Lung (tissue), 12 donors: ENCODE results near the gene CREB5. TPM values are rescaled to one million over a fixed set of nuclear protein-coding genes. Genes with fewer than 3 reads are reported as not detected.

Experiments used
- ATAC-seq: fragments of 200-7000 bp; cut with Tn5 transposase; one replicate; pipeline ENCODE4 v1.9.1; 2020; ENCODE audit warnings: moderate number of reproducible peaks; ENCODE audit not compliant: insufficient read depth, low FRiP score
- DNase-seq, 3 donors: peaks; one replicate each; pipeline ENCODE4 v3.0.0-alpha.2; 2013 to 2017
- H3K27ac ChIP-seq, 2 donors: one replicate each; pipeline ENCODE4 v1.5.1; 2013; ENCODE audit warnings: mild to moderate bottlenecking in 2 of 2, moderate library complexity in 2 of 2, control low read depth in 1 of 2, inconsistent platforms in 1 of 2, low read depth in 1 of 2, low read length in 1 of 2
- H3K27me3 ChIP-seq, 3 donors: one replicate each; pipeline ENCODE4 v1.5.1; 2013; ENCODE audit warnings: low read length in 2 of 3; ENCODE audit not compliant: control insufficient read depth in 3 of 3, insufficient read depth in 3 of 3
- H3K36me3 ChIP-seq, 4 donors: one replicate each; pipeline ENCODE4 v1.5.1; 2013; ENCODE audit warnings: low read length in 4 of 4, mild to moderate bottlenecking in 1 of 4, moderate library complexity in 1 of 4; ENCODE audit not compliant: control insufficient read depth in 4 of 4, insufficient read depth in 4 of 4
- H3K4me1 ChIP-seq, 5 donors: one replicate each; pipeline ENCODE4 v1.5.1; 2013; ENCODE audit warnings: low read length in 5 of 5, mild to moderate bottlenecking in 2 of 5, moderate library complexity in 1 of 5; ENCODE audit not compliant: control insufficient read depth in 5 of 5, insufficient read depth in 5 of 5
- H3K4me3 ChIP-seq: one replicate; pipeline ENCODE4 v1.5.1; 2013; ENCODE audit warnings: mild to moderate bottlenecking, control low read depth, moderate library complexity
- H3K9ac ChIP-seq, 2 donors: one replicate each; pipeline ENCODE4 v1.5.1; 2013; ENCODE audit warnings: low read length in 2 of 2, control low read depth in 1 of 2; ENCODE audit not compliant: insufficient read depth in 1 of 2
- H3K9me3 ChIP-seq, 4 donors: one replicate each; pipeline ENCODE4 v1.5.1; 2013; ENCODE audit warnings: low read length in 3 of 4, mild to moderate bottlenecking in 1 of 4, moderate library complexity in 1 of 4; ENCODE audit not compliant: control insufficient read depth in 4 of 4, insufficient read depth in 3 of 4
- WGBS, 2 donors: extraction: QIAGEN DNeasy Blood & Tissue Kit; methylation state at CpG; one replicate each; pipeline ENCODE4 v1.1.7; 2013; 5-methylcytosine and 5-hydroxymethylcytosine counted together
- polyA plus RNA-seq, 2 donors: library from polyadenylated mRNA; stranded (reverse); fragments of 200-250 nt; gene quantifications; one replicate each; pipeline ENCODE4 v1.2.1, GENCODE V29; 2013
- total RNA-seq, 2 donors: library from RNA; depleted of rRNA in 1 of 2; stranded (reverse); fragments of >200 nt in 1 of 2; gene quantifications; one replicate each; pipeline ENCODE4 v1.2.1, GENCODE V29; 2014 to 2021
- TF ChIP-seq, protein P1 (sequence below): IDR thresholded peaks from 2 replicates; pipeline ENCODE4 v1.5.1; 2012; ENCODE audit warnings: mild to moderate bottlenecking; ENCODE audit errors: control extremely low read depth, extremely low read depth
- donor health status: control.
- donor health status: control.
- donor health status: Bipolar disorder and iron deficiency.
- donor health status: healthy.
- donor health status: DM: yes; HTN: yes; CAD: no.

The CREB5 gene
- total and polyA plus RNA-seq, 4 donors: 2.7 to 23.1 (median 9.6) TPM

DNA sequence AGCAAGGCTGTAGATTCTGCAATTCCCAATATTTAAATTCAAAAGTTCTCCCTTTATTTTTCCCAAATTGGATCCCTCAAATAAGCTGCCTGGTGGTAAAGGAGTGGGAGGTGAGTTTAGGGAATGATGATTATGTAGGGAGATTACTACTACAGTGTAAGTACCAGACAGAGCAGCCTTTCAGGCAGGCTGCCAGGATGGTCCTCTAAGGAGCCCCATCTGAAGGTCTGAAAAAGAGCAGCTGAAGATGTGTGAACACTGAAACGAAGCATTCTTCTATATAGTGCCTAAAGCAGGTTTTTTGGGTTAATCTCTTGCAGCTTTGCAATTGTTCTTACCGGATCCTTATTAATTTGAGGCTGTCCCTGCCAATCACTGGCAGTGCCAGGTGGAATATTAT is 84.7 kb downstream of the CREB5 start:
- H3K9me3 ChIP-seq: no peaks in the 10 kb centered on the region
- H3K27me3 ChIP-seq: no peaks in the 10 kb centered on the region
- no peaks in the 10 kb centered on the region for H3K4me1 ChIP-seq
- 80 to 84% methylated on average over 2 of the region's 2 CpGs for WGBS, 2 donors
- H3K4me3 ChIP-seq: no peak overlapping the region
- H3K36me3 ChIP-seq: peaks cover 0 to 2% (median 0%) of the 10 kb centered on the region in 4 donors
- TF ChIP-seq, protein P1, sequence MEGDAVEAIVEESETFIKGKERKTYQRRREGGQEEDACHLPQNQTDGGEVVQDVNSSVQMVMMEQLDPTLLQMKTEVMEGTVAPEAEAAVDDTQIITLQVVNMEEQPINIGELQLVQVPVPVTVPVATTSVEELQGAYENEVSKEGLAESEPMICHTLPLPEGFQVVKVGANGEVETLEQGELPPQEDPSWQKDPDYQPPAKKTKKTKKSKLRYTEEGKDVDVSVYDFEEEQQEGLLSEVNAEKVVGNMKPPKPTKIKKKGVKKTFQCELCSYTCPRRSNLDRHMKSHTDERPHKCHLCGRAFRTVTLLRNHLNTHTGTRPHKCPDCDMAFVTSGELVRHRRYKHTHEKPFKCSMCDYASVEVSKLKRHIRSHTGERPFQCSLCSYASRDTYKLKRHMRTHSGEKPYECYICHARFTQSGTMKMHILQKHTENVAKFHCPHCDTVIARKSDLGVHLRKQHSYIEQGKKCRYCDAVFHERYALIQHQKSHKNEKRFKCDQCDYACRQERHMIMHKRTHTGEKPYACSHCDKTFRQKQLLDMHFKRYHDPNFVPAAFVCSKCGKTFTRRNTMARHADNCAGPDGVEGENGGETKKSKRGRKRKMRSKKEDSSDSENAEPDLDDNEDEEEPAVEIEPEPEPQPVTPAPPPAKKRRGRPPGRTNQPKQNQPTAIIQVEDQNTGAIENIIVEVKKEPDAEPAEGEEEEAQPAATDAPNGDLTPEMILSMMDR: no peak
- ATAC-seq (no peak), DNase-seq (peak in 1 of 3 donors; percentile 43)
- H3K9ac ChIP-seq: no peak overlapping the region
- no peak overlapping the region for H3K27ac ChIP-seq

DNA sequence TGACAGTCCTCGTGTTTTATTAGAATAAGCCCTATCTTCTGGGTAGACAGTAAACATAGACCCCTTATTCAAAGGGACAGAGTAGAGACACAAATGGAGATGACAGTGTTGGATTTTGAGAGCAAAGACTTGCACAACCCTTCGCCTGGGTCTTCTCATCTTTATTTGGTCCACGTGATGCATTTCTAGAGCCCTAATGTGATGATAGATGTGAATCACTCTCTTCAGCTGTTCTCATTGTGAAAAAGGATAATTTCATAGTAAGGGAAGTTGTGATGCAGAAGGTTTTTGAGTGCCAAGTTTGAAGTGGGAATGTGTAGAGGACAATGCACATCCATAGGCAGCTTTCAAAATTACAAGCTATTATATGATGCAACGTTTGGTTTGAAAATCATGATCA is 86.3 kb downstream of the CREB5 start:
- TF ChIP-seq, protein P1: no peak
- DNase-seq (no peak), ATAC-seq (no peak)
- Histone ChIP-seq H3K27ac (no peak overlapping the region), H3K4me1 (no peaks in the 10 kb centered on the region), H3K4me3 (no peak overlapping the region), H3K9me3 (no peaks in the 10 kb centered on the region), H3K9ac (no peak overlapping the region), H3K27me3 (no peaks in the 10 kb centered on the region), H3K36me3 (peaks cover 0 to 2% (median 0%) of the 10 kb centered on the region in 4 donors)
- 91 to 96% methylated on average over 4 of the region's 4 CpGs for WGBS, 2 donors

DNA sequence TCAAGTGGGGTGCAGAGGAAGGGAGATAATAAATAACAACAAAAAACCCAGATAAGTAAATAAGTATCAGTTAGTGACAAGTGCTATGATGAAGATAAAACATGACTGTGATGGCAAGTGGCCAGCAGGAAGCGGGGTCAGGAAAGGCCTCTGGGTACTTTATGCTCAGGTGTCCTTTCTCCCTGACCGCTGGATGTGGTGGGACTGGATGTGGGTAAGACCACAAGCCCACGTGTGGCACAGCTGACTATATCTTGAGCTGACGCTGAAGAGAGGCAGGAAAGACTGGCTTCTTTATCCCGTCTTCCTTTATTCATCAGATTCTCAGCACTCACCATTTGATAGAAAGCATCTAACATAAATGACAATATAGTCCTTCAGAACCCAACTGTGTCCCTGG is 87.8 kb downstream of the CREB5 start:
- Histone ChIP-seq H3K9ac (no peak overlapping the region), H3K27me3 (no peaks in the 10 kb centered on the region), H3K4me1 (no peaks in the 10 kb centered on the region), H3K36me3 (no peaks in the 10 kb centered on the region), H3K4me3 (no peak overlapping the region), H3K9me3 (no peaks in the 10 kb centered on the region), H3K27ac (no peak overlapping the region)
- DNase-seq (no peak), ATAC-seq (no peak)
- 36 to 72% methylated on average over 5 of the region's 5 CpGs for WGBS, 2 donors
- TF ChIP-seq, protein P1: no peak

DNA sequence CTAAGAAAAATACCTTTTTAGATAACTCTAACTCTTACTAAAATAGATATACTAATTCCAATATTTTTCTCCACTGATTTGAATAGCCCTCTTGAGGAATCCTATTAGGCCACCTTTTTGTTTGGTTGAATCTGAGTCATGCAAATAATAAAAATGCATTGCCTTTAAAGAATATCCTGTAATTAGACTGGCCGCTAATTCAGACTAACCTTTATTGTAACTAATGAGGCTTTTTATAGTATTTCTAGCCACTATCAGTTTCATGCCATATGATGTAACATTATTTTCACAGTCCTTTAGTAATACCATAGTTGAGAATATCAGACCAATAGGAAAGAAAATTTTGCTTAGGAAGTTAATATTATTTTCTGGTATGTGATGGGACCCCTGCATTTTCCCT is 90.1 kb downstream of the CREB5 start:
- WGBS, 2 donors: 93 to 95% methylated on average over 1 of the region's 1 CpG
- DNase-seq: no peak

More for the DNA sequence above, 90.1 kb downstream of the CREB5 start:
- ATAC-seq: no peak
- H3K27me3 ChIP-seq: no peaks in the 10 kb centered on the region
- H3K4me3 ChIP-seq: no peak overlapping the region
- H3K27ac ChIP-seq: no peak overlapping the region
- H3K36me3 ChIP-seq: no peaks in the 10 kb centered on the region
- H3K9me3 ChIP-seq: no peaks in the 10 kb centered on the region
- no peak overlapping the region for H3K9ac ChIP-seq
- H3K4me1 ChIP-seq: no peaks in the 10 kb centered on the region
- TF ChIP-seq, protein P1: no peak
